Measurements from ENCODE around the gene NCAPG2.
"Not testable (repeated sequence)": the region's sequence is repeated elsewhere in the genome, so short reads cannot be mapped to it uniquely, and the experiment has no call there.

NCAPG2 gene

GRCh38 chr7:158672975-158673374 is 31.6 kb downstream of the NCAPG2 start:
- TF ChIP-seq CTCF (IDR thresholded peaks at IDR 0.05; ENCODE audit: insufficient read depth, low read length, poor library complexity, severe bottlenecking): no peak
- peaks cover 2% of the 10 kb centered on the region for H3K36me3 ChIP-seq (ENCODE audit: control insufficient read depth, insufficient read depth, low read length)
- H3K27me3 ChIP-seq (replicated peaks; ENCODE audit: control insufficient read depth, insufficient read depth, low read length): no peaks in the 10 kb centered on the region
- H3K4me3 ChIP-seq (replicated peaks; ENCODE audit: low read depth, low read length): no peak overlapping the region
- no peak for DNase-seq (ENCODE audit: extremely low read depth, insufficient read length)

GRCh38 chr7:158668086-158668485 is 36.5 kb downstream of the NCAPG2 start:
- H3K36me3 ChIP-seq (ENCODE audit: control insufficient read depth, insufficient read depth, low read length); DNase-seq (ENCODE audit: extremely low read depth, insufficient read length); H3K4me3 ChIP-seq (replicated peaks; ENCODE audit: low read depth, low read length); H3K27me3 ChIP-seq (replicated peaks; ENCODE audit: control insufficient read depth, insufficient read depth, low read length): not testable (repeated sequence)

GRCh38 chr7:158666966-158667678 is 37.5 kb downstream of the NCAPG2 start:
- DNase-seq (ENCODE audit: extremely low read depth, insufficient read length); H3K4me3 ChIP-seq (replicated peaks; ENCODE audit: low read depth, low read length); H3K27me3 ChIP-seq (replicated peaks; ENCODE audit: control insufficient read depth, insufficient read depth, low read length): not testable (repeated sequence)
- H3K36me3 ChIP-seq (ENCODE audit: control insufficient read depth, insufficient read depth, low read length): peaks cover 10% of the 10 kb centered on the region

DNA sequence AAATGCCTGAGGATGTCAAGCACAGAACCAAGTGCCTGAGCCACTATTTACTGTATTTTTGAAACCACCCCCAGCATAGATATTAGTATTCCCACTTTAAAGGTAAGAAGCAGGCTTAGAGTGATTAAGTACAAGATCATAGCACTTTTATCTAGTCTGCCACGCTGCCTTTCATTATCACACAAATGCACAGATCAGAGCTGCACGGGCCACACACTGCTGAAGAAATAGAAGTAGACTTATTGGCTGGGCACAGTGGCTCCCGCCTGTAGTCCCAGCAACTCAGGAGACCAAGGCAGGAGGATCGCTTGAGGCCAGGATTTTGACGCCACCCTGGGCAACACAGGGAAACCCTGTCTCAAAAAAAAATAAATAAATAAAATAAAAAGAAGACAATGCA is 38.2 kb downstream of the NCAPG2 start:
- H3K4me3 ChIP-seq (replicated peaks; ENCODE audit: low read depth, low read length): no peak overlapping the region
- H3K27me3 ChIP-seq (replicated peaks; ENCODE audit: control insufficient read depth, insufficient read depth, low read length): no peaks in the 10 kb centered on the region
- TF ChIP-seq CTCF (IDR thresholded peaks at IDR 0.05; ENCODE audit: insufficient read depth, low read length, poor library complexity, severe bottlenecking): no peak
- no peak for DNase-seq (ENCODE audit: extremely low read depth, insufficient read length)
- H3K36me3 ChIP-seq (ENCODE audit: control insufficient read depth, insufficient read depth, low read length): peaks cover 10% of the 10 kb centered on the region

DNA sequence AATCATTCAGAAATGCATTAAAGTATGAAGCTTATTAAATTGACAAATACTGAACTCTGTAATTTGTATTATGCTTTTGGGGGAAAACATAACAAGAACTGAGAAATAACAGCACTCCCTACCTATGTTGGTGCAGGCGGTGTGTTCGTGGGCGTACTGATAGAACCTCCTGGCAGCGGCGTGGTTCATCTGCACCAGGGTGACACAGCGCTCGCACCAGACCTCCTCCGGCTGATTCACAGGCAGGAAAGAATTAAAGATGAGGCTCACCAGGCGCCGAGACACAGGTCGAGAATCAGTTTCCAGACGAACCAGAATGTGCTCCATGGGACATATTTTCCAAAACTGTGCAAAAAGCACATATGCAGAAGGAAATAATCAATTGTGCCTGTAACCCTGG is 40.2 kb downstream of the NCAPG2 start:
- no peaks in the 10 kb centered on the region for H3K27me3 ChIP-seq (replicated peaks; ENCODE audit: control insufficient read depth, insufficient read depth, low read length)
- DNase-seq (ENCODE audit: extremely low read depth, insufficient read length): no peak
- peaks cover 10% of the 10 kb centered on the region for H3K36me3 ChIP-seq (ENCODE audit: control insufficient read depth, insufficient read depth, low read length)
- no peak for TF ChIP-seq CTCF (IDR thresholded peaks at IDR 0.05; ENCODE audit: insufficient read depth, low read length, poor library complexity, severe bottlenecking)
- H3K4me3 ChIP-seq (replicated peaks; ENCODE audit: low read depth, low read length): no peak overlapping the region

DNA sequence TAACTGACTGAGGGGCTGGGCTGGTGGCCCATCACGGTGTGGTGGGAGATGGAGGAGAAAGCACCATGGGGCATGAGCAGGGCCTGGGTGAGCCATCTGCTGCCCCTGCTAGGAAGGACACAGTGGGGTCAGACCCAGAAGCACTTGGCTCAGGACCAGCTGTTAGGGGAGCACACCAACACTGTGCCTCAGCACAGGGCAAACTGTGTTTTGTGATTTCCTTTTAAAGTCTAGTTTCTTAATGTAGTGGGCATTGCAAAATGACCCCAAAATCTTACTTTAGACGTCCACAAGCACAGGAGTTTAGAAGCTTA is 41.2 kb downstream of the NCAPG2 start:
- no peak for TF ChIP-seq CTCF (IDR thresholded peaks at IDR 0.05; ENCODE audit: insufficient read depth, low read length, poor library complexity, severe bottlenecking)
- no peak for DNase-seq (ENCODE audit: extremely low read depth, insufficient read length)
- peaks cover 10% of the 10 kb centered on the region for H3K36me3 ChIP-seq (ENCODE audit: control insufficient read depth, insufficient read depth, low read length)
- H3K4me3 ChIP-seq (replicated peaks; ENCODE audit: low read depth, low read length): no peak overlapping the region
- no peaks in the 10 kb centered on the region for H3K27me3 ChIP-seq (replicated peaks; ENCODE audit: control insufficient read depth, insufficient read depth, low read length)
